Trophoblast cell (in vitro differentiated cells and primary cell): ENCODE measurements around the gene GABRG3.

ENCODE experiments used
- DNase-seq, 2 donors: peaks; one replicate each; pipeline ENCODE4 v3.0.0-alpha.2; 2016
- H2AFZ ChIP-seq: 2 replicates; pipeline ENCODE4 v1.6.1; 2013; ENCODE audit warnings: low read length, moderate library complexity, mild to moderate bottlenecking; ENCODE audit not compliant: insufficient read depth, poor library complexity
- H2AK5ac ChIP-seq: 2 replicates; pipeline ENCODE4 v1.6.1; 2013; ENCODE audit warnings: mild to moderate bottlenecking, low read length
- H2BK120ac ChIP-seq: 2 replicates; pipeline ENCODE4 v1.6.1; 2013; ENCODE audit warnings: low read length, mild to moderate bottlenecking, moderate library complexity; ENCODE audit not compliant: insufficient read depth, poor library complexity
- H2BK12ac ChIP-seq: 2 replicates; pipeline ENCODE4 v1.6.1; 2013; ENCODE audit warnings: mild to moderate bottlenecking, low read length, moderate library complexity
- H2BK5ac ChIP-seq: 2 replicates; pipeline ENCODE4 v1.6.1; 2013; ENCODE audit warnings: low read length, low read depth, moderate library complexity, mild to moderate bottlenecking; ENCODE audit not compliant: poor library complexity
- H3K14ac ChIP-seq: 2 replicates; pipeline ENCODE4 v1.6.1; 2013; ENCODE audit warnings: mild to moderate bottlenecking, low read length
- H3K18ac ChIP-seq: 2 replicates; pipeline ENCODE4 v1.6.1; 2013; ENCODE audit warnings: mild to moderate bottlenecking, low read length
- H3K23ac ChIP-seq: 2 replicates; pipeline ENCODE4 v1.6.1; 2013; ENCODE audit warnings: low read length
- H3K27ac ChIP-seq: 2 replicates; pipeline ENCODE4 v1.5.1; 2013; ENCODE audit warnings: low read depth, mild to moderate bottlenecking, inconsistent platforms, low read length, moderate library complexity
- H3K27me3 ChIP-seq: 2 replicates; pipeline ENCODE4 v1.6.1; 2013; ENCODE audit warnings: inconsistent platforms, mild to moderate bottlenecking, low read length, moderate library complexity; ENCODE audit not compliant: insufficient read depth
- H3K36me3 ChIP-seq, 2 experiments: 1 replicate in 1 of 2; 2 replicates in 1 of 2; pipeline ENCODE4 v1.6.1; 2013; ENCODE audit warnings: low read length in 2 of 2, mild to moderate bottlenecking in 2 of 2, moderate library complexity in 1 of 2; ENCODE audit not compliant: insufficient read depth in 2 of 2, control insufficient read depth in 1 of 2
- H3K4ac ChIP-seq: 2 replicates; pipeline ENCODE4 v1.6.1; 2013; ENCODE audit warnings: low read depth, mild to moderate bottlenecking, low read length, moderate library complexity
- H3K4me1 ChIP-seq, 2 experiments: 1 replicate in 1 of 2; 2 replicates in 1 of 2; pipeline ENCODE4 v1.6.1; 2013; ENCODE audit warnings: low read length in 2 of 2, mild to moderate bottlenecking in 2 of 2, moderate library complexity in 1 of 2; ENCODE audit not compliant: insufficient read depth in 2 of 2, control insufficient read depth in 1 of 2
- H3K4me2 ChIP-seq: 2 replicates; pipeline ENCODE4 v1.6.1; 2013; ENCODE audit warnings: inconsistent platforms, mild to moderate bottlenecking, low read length, moderate library complexity
- H3K4me3 ChIP-seq: 2 replicates; pipeline ENCODE4 v1.5.1; 2013; ENCODE audit warnings: mild to moderate bottlenecking, low read depth, low read length, inconsistent platforms
- H3K79me1 ChIP-seq: one replicate; pipeline ENCODE4 v1.6.1; 2013; ENCODE audit warnings: low read length
- H3K79me2 ChIP-seq: 2 replicates; pipeline ENCODE4 v1.6.1; 2013; ENCODE audit warnings: low read length, mild to moderate bottlenecking; ENCODE audit not compliant: control insufficient read depth, insufficient read depth, poor library complexity
- H3K9ac ChIP-seq: 2 replicates; pipeline ENCODE4 v1.6.1; 2013; ENCODE audit warnings: mild to moderate bottlenecking, low read length
- H3K9me3 ChIP-seq: 2 replicates; pipeline ENCODE4 v1.6.1; 2013; ENCODE audit warnings: low read depth, mild to moderate bottlenecking, control low read depth, inconsistent platforms, low read length; ENCODE audit not compliant: insufficient read depth
- H4K12ac ChIP-seq: 2 replicates; pipeline ENCODE4 v1.6.1; 2013; ENCODE audit warnings: low read depth, mild to moderate bottlenecking, low read length, moderate library complexity
- H4K8ac ChIP-seq: 2 replicates; pipeline ENCODE4 v1.6.1; 2013; ENCODE audit warnings: low read depth, mild to moderate bottlenecking, low read length, moderate library complexity
- H4K91ac ChIP-seq: one replicate; pipeline ENCODE4 v1.6.1; 2013; ENCODE audit warnings: low read depth, mild to moderate bottlenecking, low read length, moderate library complexity
- WGBS: extraction: QIAGEN DNeasy Blood & Tissue Kit; methylation state at CpG from one replicate; pipeline ENCODE4 v1.1.7; 2013; ENCODE audit warnings: missing lambda C conversion rate; ENCODE audit not compliant: insufficient read length, insufficient coverage; ENCODE audit errors: extremely low coverage; 5-methylcytosine and 5-hydroxymethylcytosine counted together

Gene GABRG3

GRCh38 chr15:27438403-27439375 lies 467.7 kb downstream of the GABRG3 start:
- no peak overlapping the region for H2AK5ac ChIP-seq
- no peak overlapping the region for H2BK12ac ChIP-seq

GRCh38 chr15:27441120-27441519 lies 470.1 kb downstream of the GABRG3 start:
- Histone ChIP-seq H3K9ac (no peak overlapping the region), H3K14ac (no peak overlapping the region), H4K91ac (no peak overlapping the region), H3K4ac (no peak overlapping the region), H3K79me2 (no peaks in the 10 kb centered on the region), H3K27me3 (peaks cover 2% of the 10 kb centered on the region), H3K9me3 (no peaks in the 10 kb centered on the region), H3K18ac (no peak overlapping the region), H3K36me3 (no peaks in the 10 kb centered on the region), H4K12ac (no peak overlapping the region), H2AFZ (no peak overlapping the region), H3K4me3 (no peak overlapping the region), H3K23ac (no peak overlapping the region), H2BK12ac (no peak overlapping the region), H2BK120ac (no peak overlapping the region), H3K4me1 (no peaks in the 10 kb centered on the region), H2BK5ac (no peak overlapping the region), H2AK5ac (no peak overlapping the region), H4K8ac (no peak overlapping the region), H3K4me2 (no peak overlapping the region), H3K79me1 (no peaks in the 10 kb centered on the region), H3K27ac (no peak overlapping the region)
- no peak for DNase-seq
- no CpG with 5 or more reads among the region's 2 CpGs for WGBS

More at GRCh38 chr15:27438403-27439375, 467.7 kb downstream of the GABRG3 start:
- no peak overlapping the region for H4K91ac ChIP-seq
- no peak overlapping the region for H3K4ac ChIP-seq
- no peaks in the 10 kb centered on the region for H3K79me1 ChIP-seq
- H3K36me3 ChIP-seq = no peaks in the 10 kb centered on the region
- no peaks in the 10 kb centered on the region for H3K79me2 ChIP-seq
- no peak overlapping the region for H2AFZ ChIP-seq
- H3K9ac ChIP-seq = no peak overlapping the region
- H3K4me3 ChIP-seq = no peak overlapping the region
- no peak overlapping the region for H3K18ac ChIP-seq
- H2BK5ac ChIP-seq = no peak overlapping the region
- no peak overlapping the region for H3K27ac ChIP-seq
- WGBS = no CpG with 5 or more reads among the region's 15 CpGs
- peaks cover 2% of the 10 kb centered on the region for H3K27me3 ChIP-seq
- no peak overlapping the region for H3K23ac ChIP-seq
- H2BK120ac ChIP-seq = no peak overlapping the region
- DNase-seq = no peak
- H3K4me2 ChIP-seq = no peak overlapping the region
- H4K12ac ChIP-seq = no peak overlapping the region
- H4K8ac ChIP-seq = no peak overlapping the region
- no peaks in the 10 kb centered on the region for H3K9me3 ChIP-seq
- no peaks in the 10 kb centered on the region for H3K4me1 ChIP-seq
- H3K14ac ChIP-seq = no peak overlapping the region

GRCh38 chr15:27448234-27448633 lies 477.3 kb downstream of the GABRG3 start:
- no peaks in the 10 kb centered on the region for H3K79me1 ChIP-seq
- no peak overlapping the region for H2BK120ac ChIP-seq
- no peak overlapping the region for H4K91ac ChIP-seq
- H2AFZ ChIP-seq = no peak overlapping the region
- H3K36me3 ChIP-seq = no peaks in the 10 kb centered on the region
- no peak overlapping the region for H2BK12ac ChIP-seq
- H3K23ac ChIP-seq = no peak overlapping the region
- H4K12ac ChIP-seq = no peak overlapping the region
- H3K4me2 ChIP-seq = no peak overlapping the region
- no peaks in the 10 kb centered on the region for H3K4me1 ChIP-seq
- no peaks in the 10 kb centered on the region for H3K79me2 ChIP-seq
- DNase-seq = peak in 1 of 2 donors; percentile 1
- H3K14ac ChIP-seq = no peak overlapping the region
- no peak overlapping the region for H3K18ac ChIP-seq
- H3K27ac ChIP-seq = no peak overlapping the region
- H2AK5ac ChIP-seq = no peak overlapping the region
- no peak overlapping the region for H3K4me3 ChIP-seq
- no CpG with 5 or more reads among the region's 5 CpGs for WGBS
- H2BK5ac ChIP-seq = no peak overlapping the region
- no peak overlapping the region for H3K4ac ChIP-seq
- no peak overlapping the region for H3K9ac ChIP-seq
- no peaks in the 10 kb centered on the region for H3K9me3 ChIP-seq
- no peak overlapping the region for H4K8ac ChIP-seq
- H3K27me3 ChIP-seq = no peaks in the 10 kb centered on the region

DNA sequence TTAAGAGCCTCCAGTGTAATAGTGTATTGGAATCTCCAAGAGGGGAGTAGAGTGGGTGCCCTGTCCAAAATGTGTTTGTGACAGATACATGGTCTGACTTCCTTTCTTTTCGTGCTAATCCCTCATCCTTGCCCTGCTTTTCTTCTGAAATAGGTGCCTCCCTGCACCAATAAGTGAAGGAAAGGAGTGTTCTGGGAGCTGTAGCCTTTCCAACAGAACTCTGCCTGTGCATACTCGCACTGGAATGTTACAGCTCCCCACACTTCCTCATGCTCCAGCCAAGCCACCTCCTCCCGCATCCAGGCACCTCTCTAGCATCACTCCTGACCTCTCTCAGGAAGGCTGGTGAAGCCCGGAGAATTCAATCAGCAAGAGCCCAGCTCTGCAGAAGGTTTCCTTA lies 478.0 kb downstream of the GABRG3 start:
- no peak for DNase-seq
- no peak overlapping the region for H3K4me3 ChIP-seq
- H3K4me1 ChIP-seq = no peaks in the 10 kb centered on the region
- H3K14ac ChIP-seq = no peak overlapping the region
- H2AK5ac ChIP-seq = no peak overlapping the region
- no peak overlapping the region for H3K23ac ChIP-seq
- no peaks in the 10 kb centered on the region for H3K9me3 ChIP-seq
- H3K27ac ChIP-seq = no peak overlapping the region
- H2AFZ ChIP-seq = no peak overlapping the region
- no peak overlapping the region for H3K9ac ChIP-seq
- no peaks in the 10 kb centered on the region for H3K79me1 ChIP-seq
- no peak overlapping the region for H2BK120ac ChIP-seq
- H3K4ac ChIP-seq = no peak overlapping the region
- no peaks in the 10 kb centered on the region for H3K27me3 ChIP-seq
- WGBS = no CpG with 5 or more reads among the region's 4 CpGs
- no peak overlapping the region for H2BK5ac ChIP-seq
- H3K4me2 ChIP-seq = no peak overlapping the region
- H3K79me2 ChIP-seq = no peaks in the 10 kb centered on the region
- no peak overlapping the region for H3K18ac ChIP-seq
- no peak overlapping the region for H4K8ac ChIP-seq
- H4K12ac ChIP-seq = no peak overlapping the region
- H4K91ac ChIP-seq = no peak overlapping the region
- no peak overlapping the region for H2BK12ac ChIP-seq
- no peaks in the 10 kb centered on the region for H3K36me3 ChIP-seq
